Peyer's patch (tissue), 4 donors: ENCODE data around the gene BTBD8.
"Not testable (repeated sequence)": the region's sequence is repeated elsewhere in the genome, so short reads cannot be mapped to it uniquely, and the experiment has no call there.

Experiments
- CTCF ChIP-seq, 6 experiments: fragments of 450-650 bp in 4 of 6; fragments of 200-600 bp in 2 of 6; sonication (generic) in 1 of 6; IDR thresholded peaks; one replicate each; pipeline ENCODE4 v1.5.1; 2017 to 2019; ENCODE audit warnings: antibody characterized with exemption in 6 of 6, mild to moderate bottlenecking in 3 of 6, moderate library complexity in 1 of 6
- POLR2A ChIP-seq, 2 donors: fragments of 450-650 bp; IDR thresholded peaks; one replicate each; pipeline ENCODE4 v1.5.1; 2017; ENCODE audit warnings: antibody characterized with exemption in 2 of 2, mild to moderate bottlenecking in 2 of 2, moderate library complexity in 2 of 2

GRCh38 chr1:92074446-92074845 is 5.7 kb upstream of the BTBD8 start:
- not testable (repeated sequence) for TF ChIP-seq CTCF, POLR2A (IDR thresholded peaks at IDR 0.05)
